Right atrium auricular region (tissue), 2 donors: Measurements from ENCODE around the gene CELA2A. TPM values are rescaled to one million over a fixed set of nuclear protein-coding genes. Genes with fewer than 3 reads are reported as not detected.

Source experiments
- DNase-seq: peaks from one replicate; pipeline ENCODE4 v3.0.0-alpha.2; 2019; ENCODE audit warnings: low spot score
- H3K27ac ChIP-seq, 2 donors: fragments of 200-600 bp; sonication (generic); 1 replicate in 1 of 2; 2 replicates in 1 of 2; pipeline ENCODE4 v1.5.1; 2016 to 2019
- H3K27me3 ChIP-seq, 2 donors: fragments of 200-600 bp; sonication (generic); one replicate each; pipeline versions ENCODE4 v1.5.1 to v1.6.0; 2017 to 2019
- H3K36me3 ChIP-seq: fragments of 200-600 bp; sonication (generic); one replicate; pipeline ENCODE4 v1.5.1; 2016
- H3K4me1 ChIP-seq, 2 donors: fragments of 200-600 bp; sonication (generic); one replicate each; pipeline versions ENCODE4 v1.5.1 to v1.6.0; 2017 to 2019
- H3K4me3 ChIP-seq, 2 donors: fragments of 200-600 bp; sonication (generic); 1 replicate in 1 of 2; 2 replicates in 1 of 2; pipeline ENCODE4 v1.5.1; 2017 to 2019; ENCODE audit warnings: mild to moderate bottlenecking in 1 of 2, moderate library complexity in 1 of 2
- H3K9me3 ChIP-seq, 2 donors: fragments of 200-600 bp; sonication (generic); one replicate each; pipeline ENCODE4 v1.5.1; 2019
- CTCF ChIP-seq, 2 donors: fragments of 200-600 bp; sonication (generic); IDR thresholded peaks; one replicate each; pipeline ENCODE4 v1.5.1; 2019; ENCODE audit warnings: antibody characterized with exemption in 2 of 2
- total RNA-seq, 2 donors: library from RNA; depleted of rRNA; stranded (reverse); fragments of >200 nt; gene quantifications; one replicate each; pipeline ENCODE4 v1.1.0, GENCODE V29; 2016

Gene CELA2A
- total RNA-seq, 2 donors from 2014 or later, result not detected

GRCh38 chr1:15444468-15445389 lies 11.8 kb upstream of the CELA2A start:
- Histone ChIP-seq H3K9me3 (no peaks in the 10 kb centered on the region), H3K4me3 (no peak overlapping the region), H3K4me1 (no peaks in the 10 kb centered on the region), H3K36me3 (no peaks in the 10 kb centered on the region), H3K27me3 (no peaks in the 10 kb centered on the region), H3K27ac (no peak overlapping the region)
- no peak for TF ChIP-seq CTCF (IDR thresholded peaks at IDR 0.05)
- DNase-seq, result no peak

GRCh38 chr1:15445390-15446122 lies 11.0 kb upstream of the CELA2A start:
- no peak overlapping the region for H3K27ac ChIP-seq
- no peak for DNase-seq
- no peak for TF ChIP-seq CTCF (IDR thresholded peaks at IDR 0.05)

GRCh38 chr1:15446212-15446611 lies 10.3 kb upstream of the CELA2A start:
- Histone ChIP-seq H3K36me3 (no peaks in the 10 kb centered on the region), H3K27ac (no peak overlapping the region), H3K4me3 (no peak overlapping the region), H3K27me3 (no peaks in the 10 kb centered on the region), H3K9me3 (no peaks in the 10 kb centered on the region), H3K4me1 (no peaks in the 10 kb centered on the region)
- DNase-seq, result no peak
- no peak for TF ChIP-seq CTCF (IDR thresholded peaks at IDR 0.05)

More at GRCh38 chr1:15445390-15446122, 11.0 kb upstream of the CELA2A start:
- Histone ChIP-seq H3K4me3 (no peak overlapping the region), H3K4me1 (no peaks in the 10 kb centered on the region), H3K9me3 (no peaks in the 10 kb centered on the region), H3K27me3 (no peaks in the 10 kb centered on the region), H3K36me3 (no peaks in the 10 kb centered on the region)

GRCh38 chr1:15448877-15449462 lies 7.6 kb upstream of the CELA2A start:
- H3K27ac ChIP-seq, result no peak overlapping the region
- no peak overlapping the region for H3K4me3 ChIP-seq
- no peak for DNase-seq
- no peaks in the 10 kb centered on the region for H3K27me3 ChIP-seq
- H3K36me3 ChIP-seq, result no peaks in the 10 kb centered on the region
- no peaks in the 10 kb centered on the region for H3K4me1 ChIP-seq
- TF ChIP-seq CTCF (IDR thresholded peaks at IDR 0.05), result no peak
- H3K9me3 ChIP-seq, result no peaks in the 10 kb centered on the region

GRCh38 chr1:15449567-15449966 lies 7.0 kb upstream of the CELA2A start:
- Histone ChIP-seq H3K4me3 (no peak overlapping the region), H3K36me3 (no peaks in the 10 kb centered on the region), H3K4me1 (no peaks in the 10 kb centered on the region), H3K27me3 (no peaks in the 10 kb centered on the region), H3K27ac (no peak overlapping the region), H3K9me3 (no peaks in the 10 kb centered on the region)
- no peak for DNase-seq
- no peak for TF ChIP-seq CTCF (IDR thresholded peaks at IDR 0.05)
